Heart right ventricle (tissue), 16 donors: Measurements from ENCODE around the gene IGF2R. TPM values are rescaled to one million over a fixed set of nuclear protein-coding genes. Genes with fewer than 3 reads are reported as not detected.

Experiments
- ATAC-seq, 8 donors: fragments of 200-7000 bp; cut with Tn5 transposase; one replicate each; pipeline ENCODE4 v1.9.1; 2020; ENCODE audit warnings: mild to moderate bottlenecking in 8 of 8, moderate library complexity in 8 of 8, moderate number of reproducible peaks in 1 of 8
- DNase-seq, 2 donors: peaks; one replicate each; pipeline ENCODE4 v3.0.0-alpha.2; 2020
- H3K27ac ChIP-seq, 10 donors: fragments of 200-600 bp; sonication (generic) in 2 of 10; one replicate each; pipeline versions ENCODE4 v1.5.0 to v1.8.0; 2020 to 2022; ENCODE audit warnings: mild to moderate bottlenecking in 3 of 10
- H3K27me3 ChIP-seq, 7 donors: fragments of 200-600 bp; one replicate each; pipeline ENCODE4 v1.8.0; 2021 to 2022; ENCODE audit warnings: mild to moderate bottlenecking in 2 of 7
- H3K36me3 ChIP-seq, 9 donors: fragments of 200-600 bp; sonication (generic) in 1 of 9; one replicate each; pipeline versions ENCODE4 v1.5.0 to v1.8.0; 2020 to 2022; ENCODE audit warnings: mild to moderate bottlenecking in 2 of 9
- H3K4me1 ChIP-seq, 9 donors: fragments of 200-600 bp; sonication (generic) in 1 of 9; one replicate each; pipeline versions ENCODE4 v1.5.0 to v1.8.0; 2020 to 2022; ENCODE audit warnings: mild to moderate bottlenecking in 4 of 9
- H3K4me3 ChIP-seq, 10 donors: fragments of 200-600 bp; sonication (generic) in 2 of 10; one replicate each; pipeline versions ENCODE4 v1.5.0 to v1.8.0; 2020 to 2022; ENCODE audit warnings: mild to moderate bottlenecking in 7 of 10, moderate library complexity in 2 of 10
- H3K9me3 ChIP-seq, 11 donors: fragments of 200-600 bp in 10 of 11; sonication (generic) in 2 of 11; one replicate each; pipeline versions ENCODE4 v1.5.0 to v1.8.0; 2013 to 2022; ENCODE audit warnings: mild to moderate bottlenecking in 2 of 11, control low read depth in 1 of 11, moderate library complexity in 1 of 11
- WGBS, 2 donors: extraction: QIAGEN DNeasy Blood & Tissue Kit; methylation state at CpG; one replicate each; pipeline ENCODE4 v1.1.7; 2013; ENCODE audit warnings: inconsistent platforms in 1 of 2; 5-methylcytosine and 5-hydroxymethylcytosine counted together
- intact Hi-C, 10 donors: fragments of 100-400 bp; cut with DNase I; formaldehyde crosslinking; loops; one replicate each; pipeline versions ENCODE4 v1.11.1 to v1.14.2; 2022
- polyA plus RNA-seq, 2 donors: library from polyadenylated mRNA; stranded (reverse); fragments of 200-250 nt; gene quantifications; one replicate each; pipeline ENCODE4 v1.2.3, GENCODE V29; 2013
- total RNA-seq, 10 donors: library from RNA; stranded (reverse); fragmentation: NEBNext Ultra II Directional in 3 of 10; extraction: Animal tissue kit (Norgen Biotek cat#: 25700) in 3 of 10; gene quantifications; one replicate each; pipeline versions ENCODE4 v1.2.1 to v1.2.4, GENCODE V29; 2021 to 2023
- TF ChIP-seq, protein P1 (sequence below), 9 donors: fragments of 200-600 bp; sonication (generic) in 2 of 9; IDR thresholded peaks; one replicate each; pipeline versions ENCODE4 v1.5.0 to v1.8.0; 2021 to 2022; ENCODE audit warnings: antibody characterized with exemption in 9 of 9, mild to moderate bottlenecking in 5 of 9, moderate library complexity in 1 of 9
- donor health status: Arrhythmogenic right ventricular cardiomyopathy.
- donor health status: ischemic (EF 13 %, LVEDD 7.1; RV severe dilation, severe dysfunction).
- donor health status: healthy with polysubstance abuse.
- donor health status: DM: no; HTN: yes; CAD: no.
- donor health status: DM: no; HTN: no; CAD: no.
- donor health status: ischemic (EF 25% LVEDD 6.9; RV normal size, moderate dysfunction).
- donor health status: ischemic (EF 25% LVEDD 5.7; RV mildly dilated, moderate dysfunction).
- donor health status: healthy.
- donor health status: DM: yes; HTN: yes; CAD: no.
- donor health status: Ischemic cardiomyopathy.
- donor health status: ischemic (EF 35%, LVEDD 5.7; RV mildly dilated, moderate dysfunction).
- donor health status: nonischemic (EF 11% LVEDD 7.7; RV severe dilation, severe dysfunction).
- donor health status: DM: yes; HTN: yes; CAD: no.
- donor health status: PGD.
- donor health status: ischemic (EF 29% LVEDD 5.4; RV normal size, mild dysfunction).
- donor health status: nonischemic (EF 23%, LVEDD 6.1; RV moderate dilation, normal function).

The IGF2R gene
- total and polyA plus RNA-seq, 12 donors = 13.7 to 95.6 (median 70.2) TPM

DNA sequence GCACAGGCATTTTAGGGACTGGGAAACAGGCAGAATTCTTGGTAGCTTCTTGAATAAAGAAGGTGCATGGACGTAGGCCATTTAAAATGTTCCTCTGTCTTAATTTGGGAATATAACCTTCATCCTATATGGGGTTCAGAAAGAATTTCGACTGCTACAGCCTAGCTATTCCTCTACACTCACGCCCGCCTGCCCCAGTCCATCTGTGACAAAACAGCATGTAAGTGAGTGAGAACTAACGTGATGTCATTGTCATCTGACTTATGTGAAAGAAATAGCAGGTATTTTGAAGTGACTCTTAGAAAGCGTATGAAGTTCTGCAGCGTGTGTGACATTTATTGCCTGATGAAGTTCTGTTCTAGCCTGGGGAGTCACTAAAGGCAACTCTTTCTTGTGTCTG lies 100.6 kb downstream of the IGF2R start:
- H3K36me3 ChIP-seq = peaks cover 0 to 96% (median 63%) of the 10 kb centered on the region in 9 donors
- H3K4me1 ChIP-seq = no peaks in the 10 kb centered on the region
- no peak overlapping the region for H3K4me3 ChIP-seq
- ATAC-seq (no peak), DNase-seq (no peak)
- H3K27me3 ChIP-seq = no peaks in the 10 kb centered on the region
- TF ChIP-seq, protein P1, sequence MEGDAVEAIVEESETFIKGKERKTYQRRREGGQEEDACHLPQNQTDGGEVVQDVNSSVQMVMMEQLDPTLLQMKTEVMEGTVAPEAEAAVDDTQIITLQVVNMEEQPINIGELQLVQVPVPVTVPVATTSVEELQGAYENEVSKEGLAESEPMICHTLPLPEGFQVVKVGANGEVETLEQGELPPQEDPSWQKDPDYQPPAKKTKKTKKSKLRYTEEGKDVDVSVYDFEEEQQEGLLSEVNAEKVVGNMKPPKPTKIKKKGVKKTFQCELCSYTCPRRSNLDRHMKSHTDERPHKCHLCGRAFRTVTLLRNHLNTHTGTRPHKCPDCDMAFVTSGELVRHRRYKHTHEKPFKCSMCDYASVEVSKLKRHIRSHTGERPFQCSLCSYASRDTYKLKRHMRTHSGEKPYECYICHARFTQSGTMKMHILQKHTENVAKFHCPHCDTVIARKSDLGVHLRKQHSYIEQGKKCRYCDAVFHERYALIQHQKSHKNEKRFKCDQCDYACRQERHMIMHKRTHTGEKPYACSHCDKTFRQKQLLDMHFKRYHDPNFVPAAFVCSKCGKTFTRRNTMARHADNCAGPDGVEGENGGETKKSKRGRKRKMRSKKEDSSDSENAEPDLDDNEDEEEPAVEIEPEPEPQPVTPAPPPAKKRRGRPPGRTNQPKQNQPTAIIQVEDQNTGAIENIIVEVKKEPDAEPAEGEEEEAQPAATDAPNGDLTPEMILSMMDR (IDR thresholded peaks at IDR 0.05) = no peak
- H3K9me3 ChIP-seq = no peaks in the 10 kb centered on the region
- WGBS, 2 donors = 94 to 95% methylated on average over 7 of the region's 7 CpGs
- intact Hi-C loops = no loop called here
- H3K27ac ChIP-seq = no peak overlapping the region

DNA sequence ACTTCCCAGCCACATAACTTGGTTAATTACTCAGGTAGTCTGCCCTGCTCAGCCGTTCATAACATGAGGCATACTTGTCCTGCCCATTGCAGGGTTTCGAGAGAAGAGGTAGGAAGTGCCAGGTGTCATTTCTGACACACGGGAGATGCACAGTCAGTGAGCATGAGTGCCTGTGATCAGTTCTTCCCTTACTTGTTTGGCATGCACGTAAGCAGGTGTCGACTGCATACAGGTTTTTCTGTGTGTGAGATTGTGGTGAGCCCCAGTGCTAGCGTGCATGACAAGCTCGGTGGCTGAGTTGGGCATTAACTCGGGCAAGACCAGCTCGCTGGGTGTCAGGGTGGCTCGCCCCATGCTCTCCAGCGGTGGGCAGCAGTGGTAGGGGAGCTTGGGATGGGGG lies 101.5 kb downstream of the IGF2R start:
- no peak for ATAC-seq
- 95 to 96% methylated on average over 11 of the region's 11 CpGs for WGBS, 2 donors
- intact Hi-C loops = loop anchor here in 2 of 10 donors (10.0 kb wide), 2 partner anchors 196 to 206 kb away; no protein-coding TSS in a partner anchor

DNA sequence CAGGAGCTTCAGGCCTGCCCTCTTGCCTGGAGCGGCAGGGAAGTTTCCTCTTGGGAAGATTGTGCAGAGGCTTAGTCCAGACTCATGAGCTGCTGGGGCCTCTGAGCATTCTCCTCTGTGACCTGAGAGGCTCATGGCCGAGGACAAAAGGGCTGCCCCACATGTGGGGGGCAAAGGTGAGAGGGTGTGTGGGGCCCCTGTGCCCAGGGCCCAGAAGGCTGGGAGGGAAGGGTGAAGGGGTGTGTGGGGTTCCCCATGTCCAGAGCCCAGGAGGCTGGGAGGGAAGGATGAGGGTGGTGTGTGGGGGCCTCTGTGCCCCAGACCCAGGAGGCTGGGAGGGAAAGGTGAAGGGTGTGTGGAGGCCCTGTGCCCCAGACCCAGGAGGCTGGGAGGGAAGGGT lies 101.9 kb downstream of the IGF2R start:
- no peaks in the 10 kb centered on the region for H3K9me3 ChIP-seq
- no peak overlapping the region for H3K4me3 ChIP-seq
- 88 to 93% methylated on average over 2 of the region's 2 CpGs for WGBS, 2 donors
- no peaks in the 10 kb centered on the region for H3K27me3 ChIP-seq
- intact Hi-C loops = loop anchor here in 2 of 10 donors (10.0 kb wide), 2 partner anchors 196 to 206 kb away; no protein-coding TSS in a partner anchor
- TF ChIP-seq, protein P1 (IDR thresholded peaks at IDR 0.05) = no peak
- ATAC-seq (peak in 1 of 8 donors; percentile 24), DNase-seq (no peak)
- H3K36me3 ChIP-seq = peaks cover 0 to 99% (median 75%) of the 10 kb centered on the region in 9 donors
- no peak overlapping the region for H3K27ac ChIP-seq
- no peaks in the 10 kb centered on the region for H3K4me1 ChIP-seq

More for the DNA sequence above, 101.5 kb downstream of the IGF2R start:
- peaks cover 0 to 96% (median 71%) of the 10 kb centered on the region in 9 donors for H3K36me3 ChIP-seq
- H3K9me3 ChIP-seq = no peaks in the 10 kb centered on the region
- H3K27ac ChIP-seq = no peak overlapping the region
- no peak overlapping the region for H3K4me3 ChIP-seq
- H3K4me1 ChIP-seq = no peaks in the 10 kb centered on the region
- TF ChIP-seq, protein P1 (IDR thresholded peaks at IDR 0.05) = no peak
- DNase-seq = no peak
- no peaks in the 10 kb centered on the region for H3K27me3 ChIP-seq

DNA sequence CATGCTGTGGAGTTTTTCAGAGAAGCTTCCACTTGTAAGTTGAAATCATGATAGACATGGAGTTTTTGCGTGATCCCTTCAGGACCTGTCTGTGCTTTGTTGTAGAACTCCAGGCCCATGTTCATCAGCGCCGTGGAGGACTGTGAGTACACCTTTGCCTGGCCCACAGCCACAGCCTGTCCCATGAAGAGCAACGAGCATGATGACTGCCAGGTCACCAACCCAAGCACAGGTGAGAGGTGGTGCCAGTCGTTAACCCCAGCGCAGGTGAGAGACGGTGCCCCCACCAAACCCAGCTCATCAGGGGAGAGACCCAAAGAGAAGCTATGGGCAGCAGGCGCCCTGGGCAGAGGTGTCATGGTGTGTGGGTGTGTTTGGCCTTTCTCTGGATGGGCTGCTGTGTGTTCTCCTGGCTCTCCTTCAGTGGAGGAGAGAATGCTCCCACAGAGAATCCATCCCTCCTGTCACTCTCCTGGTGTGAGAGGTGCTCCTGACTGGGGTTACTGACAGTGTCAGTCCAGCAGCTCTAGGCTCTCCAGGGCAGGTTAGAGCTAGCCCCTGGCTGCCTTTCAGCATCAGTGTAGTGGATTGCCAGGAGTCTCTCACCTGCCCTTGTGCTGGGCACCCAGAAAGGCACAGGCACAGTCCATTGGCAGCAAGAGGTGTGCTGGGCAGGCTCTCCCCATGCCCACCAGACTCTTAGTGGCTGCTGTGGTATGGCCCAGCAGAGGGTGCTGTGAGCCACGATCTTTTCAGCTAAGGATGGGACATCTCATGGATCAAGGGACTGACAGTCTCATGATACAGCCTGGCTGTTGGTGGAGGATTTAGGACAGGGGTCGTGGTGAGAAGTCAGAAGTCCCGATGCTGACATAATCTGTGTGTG lies 103.2 kb downstream of the IGF2R start:
- ATAC-seq (peak in 3 of 8 donors; percentile 21 to 26 (median 24)), DNase-seq (no peak)
- 84% methylated on average over 11 of the region's 11 CpGs for WGBS, 2 donors
- H3K27ac ChIP-seq = no peak overlapping the region
- H3K4me1 ChIP-seq = no peaks in the 10 kb centered on the region
- H3K27me3 ChIP-seq = no peaks in the 10 kb centered on the region
- H3K4me3 ChIP-seq = no peak overlapping the region
- intact Hi-C loops = loop anchor here in 2 of 10 donors (10.0 kb wide), 2 partner anchors 197 to 207 kb away; no protein-coding TSS in a partner anchor
- TF ChIP-seq, protein P1 (IDR thresholded peaks at IDR 0.05) = peak in 5 of 9 donors; percentile 15 to 31 (median 24)
- H3K9me3 ChIP-seq = no peaks in the 10 kb centered on the region
- H3K36me3 ChIP-seq = peaks cover 0 to 99% (median 83%) of the 10 kb centered on the region in 9 donors
